ENCODE measurements around the gene TTLL12.

TTLL12 gene

GRCh38 chr22:43225609-43226008 is 38.7 kb upstream of the TTLL12 start:
- TF ChIP-seq EZH2phosphoT487 (IDR thresholded peaks at IDR 0.05; ENCODE audit: low read depth) (no peak), CTCF (IDR thresholded peaks at IDR 0.05; ENCODE audit: low read depth, low read length) (no peak)
- Histone ChIP-seq H3K9me3 (ENCODE audit: insufficient read depth, low read length) (no peaks in the 10 kb centered on the region), H2AFZ (ENCODE audit: low read depth, low read length) (no peak overlapping the region), H3K79me2 (ENCODE audit: low read length) (no peaks in the 10 kb centered on the region), H3K27me3 (ENCODE audit: low read depth, low read length) (peaks cover 13% of the 10 kb centered on the region; the same call in 1 of the 2 replicates), H3K36me3 (replicated peaks; ENCODE audit: low read depth, low read length) (no peaks in the 10 kb centered on the region), H3K4me3 (ENCODE audit: low read length) (no peak overlapping the region), H3K4me1 (ENCODE audit: low read length) (no peaks in the 10 kb centered on the region), H3K9ac (ENCODE audit: low read length) (no peak overlapping the region), H3K27ac (ENCODE audit: low read length) (no peak overlapping the region), H3K4me2 (ENCODE audit: low read length) (no peak overlapping the region), H4K20me1 (ENCODE audit: insufficient read depth, low read length) (no peaks in the 10 kb centered on the region)

- H3K27ac ChIP-seq (ENCODE audit: low read length): no peak overlapping the region
- H3K9ac ChIP-seq (ENCODE audit: low read length): no peak overlapping the region
- peaks cover 13% of the 10 kb centered on the region; the same call in 1 of the 2 replicates for H3K27me3 ChIP-seq (ENCODE audit: low read depth, low read length)
- no peaks in the 10 kb centered on the region for H3K4me1 ChIP-seq (ENCODE audit: low read length)
- no peaks in the 10 kb centered on the region for H3K79me2 ChIP-seq (ENCODE audit: low read length)
- TF ChIP-seq CTCF (IDR thresholded peaks at IDR 0.05; ENCODE audit: low read depth, low read length): no peak
- no peak for TF ChIP-seq EZH2phosphoT487 (IDR thresholded peaks at IDR 0.05; ENCODE audit: low read depth)
- no peaks in the 10 kb centered on the region for H3K36me3 ChIP-seq (replicated peaks; ENCODE audit: low read depth, low read length)
- H2AFZ ChIP-seq (ENCODE audit: low read depth, low read length): no peak overlapping the region
- no peaks in the 10 kb centered on the region for H4K20me1 ChIP-seq (ENCODE audit: insufficient read depth, low read length)
- H3K4me3 ChIP-seq (ENCODE audit: low read length): no peak overlapping the region
- H3K4me2 ChIP-seq (ENCODE audit: low read length): no peak overlapping the region
- H3K9me3 ChIP-seq (ENCODE audit: insufficient read depth, low read length): no peaks in the 10 kb centered on the region
These were observed 36.1 kb upstream of the TTLL12 start for GRCh38 chr22:43222987-43223386.

- H3K9ac ChIP-seq (ENCODE audit: low read length): no peak overlapping the region
- H3K27ac ChIP-seq (ENCODE audit: low read length): no peak overlapping the region
- no peaks in the 10 kb centered on the region for H3K36me3 ChIP-seq (replicated peaks; ENCODE audit: low read depth, low read length)
- peaks cover 10% of the 10 kb centered on the region; the same call in 1 of the 2 replicates for H3K27me3 ChIP-seq (ENCODE audit: low read depth, low read length)
- no peak overlapping the region for H3K4me3 ChIP-seq (ENCODE audit: low read length)
- H3K4me2 ChIP-seq (ENCODE audit: low read length): no peak overlapping the region
- H3K9me3 ChIP-seq (ENCODE audit: insufficient read depth, low read length): no peaks in the 10 kb centered on the region
- H3K4me1 ChIP-seq (ENCODE audit: low read length): no peaks in the 10 kb centered on the region
- H2AFZ ChIP-seq (ENCODE audit: low read depth, low read length): no peak overlapping the region
- H3K79me2 ChIP-seq (ENCODE audit: low read length): no peaks in the 10 kb centered on the region
- TF ChIP-seq EZH2phosphoT487 (IDR thresholded peaks at IDR 0.05; ENCODE audit: low read depth): no peak
- no peak for TF ChIP-seq CTCF (IDR thresholded peaks at IDR 0.05; ENCODE audit: low read depth, low read length)
- no peaks in the 10 kb centered on the region for H4K20me1 ChIP-seq (ENCODE audit: insufficient read depth, low read length)
These were observed 35.3 kb upstream of the TTLL12 start for GRCh38 chr22:43222262-43222661.

- Histone ChIP-seq H3K27ac (ENCODE audit: low read length) (no peak overlapping the region), H3K4me3 (ENCODE audit: low read length) (no peak overlapping the region), H3K27me3 (ENCODE audit: low read depth, low read length) (peaks cover 10% of the 10 kb centered on the region; the same call in 1 of the 2 replicates), H2AFZ (ENCODE audit: low read depth, low read length) (no peak overlapping the region), H3K4me1 (ENCODE audit: low read length) (no peaks in the 10 kb centered on the region), H3K4me2 (ENCODE audit: low read length) (no peak overlapping the region), H4K20me1 (ENCODE audit: insufficient read depth, low read length) (no peaks in the 10 kb centered on the region), H3K36me3 (replicated peaks; ENCODE audit: low read depth, low read length) (no peaks in the 10 kb centered on the region), H3K9ac (ENCODE audit: low read length) (no peak overlapping the region), H3K9me3 (ENCODE audit: insufficient read depth, low read length) (no peaks in the 10 kb centered on the region), H3K79me2 (ENCODE audit: low read length) (no peaks in the 10 kb centered on the region)
- no peak for TF ChIP-seq EZH2phosphoT487 (IDR thresholded peaks at IDR 0.05; ENCODE audit: low read depth)
These were observed 33.9 kb upstream of the TTLL12 start for GRCh38 chr22:43220625-43221380.
